GM18861 (cell line): ENCODE results near the gene RFK.
"Not testable (repeated sequence)": the region's sequence is repeated elsewhere in the genome, so short reads cannot be mapped to it uniquely, and the experiment has no call there.

Experiments
- ATAC-seq: cut with Tn5 transposase; IDR thresholded peaks from one replicate; pipeline ENCODE4 v1.9.1; 2021; ENCODE audit not compliant: unreplicated experiment

The RFK gene

DNA sequence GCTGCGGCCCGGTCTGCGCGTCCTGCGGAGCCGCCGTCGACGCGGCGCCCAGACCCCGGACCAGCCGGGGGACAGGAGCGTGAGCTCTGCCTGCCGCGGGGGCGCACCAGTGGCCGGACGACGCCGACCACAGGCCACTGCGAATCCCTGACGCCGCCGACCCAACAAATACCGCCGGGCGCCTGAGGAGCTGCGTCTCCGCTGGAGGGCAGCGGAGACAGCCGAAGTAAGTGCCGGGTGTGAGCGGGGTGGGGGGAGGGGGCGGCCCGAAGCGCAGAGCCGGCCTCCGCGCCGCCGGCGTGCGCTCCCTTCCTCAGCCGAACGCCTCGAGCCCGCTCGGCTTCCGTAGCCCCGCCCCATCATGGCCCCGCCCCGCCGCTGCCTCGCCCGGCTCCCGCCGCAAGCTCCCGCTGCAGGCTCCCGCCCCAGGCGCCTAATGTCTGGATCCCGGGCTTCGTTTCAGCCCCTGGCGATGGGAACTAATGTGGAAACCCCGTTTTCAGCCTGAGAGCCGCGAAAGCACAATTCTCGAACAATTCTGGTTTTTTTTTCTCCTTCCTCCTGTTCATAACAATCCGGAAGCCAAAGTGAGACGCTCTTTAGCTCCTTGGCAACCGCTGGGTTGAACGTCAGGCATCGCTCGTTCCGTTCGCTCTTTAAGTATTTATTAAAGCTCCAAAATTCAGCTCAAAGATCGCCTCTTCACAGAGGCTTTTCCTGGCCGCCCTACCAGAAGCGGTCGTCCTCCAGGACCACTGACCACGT is at the start of gene RFK:
Gene RFK, minus strand, starts transcription at position 232 of the 765 bp plus-strand sequence. CDS start 255 bp downstream, outside the sequence.
- peak; percentile 60 for ATAC-seq

- ATAC-seq, result no peak
Observed at GRCh38 chr9:76443887-76444286, 49.7 kb upstream of the RFK start.

- peak; percentile 57 for ATAC-seq
Observed at GRCh38 chr9:76441551-76442322, 47.5 kb upstream of the RFK start.

DNA sequence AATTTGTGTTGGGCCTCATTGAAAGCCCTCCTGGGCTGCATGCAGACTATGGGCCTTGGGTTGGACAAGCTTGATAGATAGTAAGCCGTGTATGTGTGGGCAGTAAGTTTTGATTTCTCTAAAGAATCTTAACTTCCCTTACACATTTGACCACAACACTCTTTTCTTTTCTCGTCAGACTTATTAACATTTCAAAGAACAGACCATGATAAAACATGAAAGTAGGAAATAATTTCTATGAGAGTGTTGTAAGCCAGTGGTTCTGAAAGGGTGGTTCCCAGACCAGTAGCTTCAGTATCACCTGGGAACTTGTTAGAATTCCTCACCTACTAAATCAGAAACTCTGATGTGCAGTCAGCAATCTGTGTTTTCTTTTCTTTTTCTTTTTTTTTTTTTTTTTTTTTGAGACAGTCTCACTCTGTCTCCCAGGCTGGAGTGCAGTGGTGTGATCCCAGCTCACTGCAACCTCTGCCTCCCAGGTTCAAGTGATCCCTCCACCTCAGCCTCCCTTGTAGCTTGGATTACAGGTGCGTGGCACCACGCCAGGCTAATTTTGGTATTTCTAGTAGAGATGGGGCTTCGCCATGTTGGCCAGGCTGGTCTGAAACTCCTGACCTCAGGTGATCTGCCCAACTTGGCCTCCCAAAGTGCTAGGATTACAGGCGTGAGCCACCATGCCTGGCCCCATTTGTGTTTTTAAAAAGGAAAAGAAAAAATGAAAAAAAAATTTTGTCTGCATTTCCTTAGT is 44.8 kb upstream of the RFK start:
- peak; percentile 63 for ATAC-seq

GRCh38 chr9:76437017-76437699 is 42.9 kb upstream of the RFK start:
- ATAC-seq, result not testable (repeated sequence)

- ATAC-seq, result not testable (repeated sequence)
Observed at GRCh38 chr9:76434897-76435296, 40.7 kb upstream of the RFK start.

DNA sequence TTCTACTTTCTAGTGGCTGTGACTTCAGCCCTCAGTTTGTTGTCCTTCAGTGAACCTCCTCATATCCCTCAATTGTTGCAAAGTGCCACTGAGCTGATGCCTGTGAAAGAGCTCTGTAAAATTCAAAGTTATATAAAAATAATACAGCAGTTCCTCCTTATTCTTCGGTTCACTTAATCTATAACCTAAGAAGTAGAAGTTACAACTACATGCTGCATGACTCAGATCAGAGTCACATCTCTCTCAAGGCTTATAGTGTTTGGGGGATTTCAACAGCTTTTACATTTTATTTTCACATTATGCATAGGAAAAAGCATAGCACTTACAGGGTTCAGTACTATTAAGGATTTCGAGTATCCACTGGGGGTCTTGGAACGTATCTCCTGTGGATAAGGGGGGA is 39.6 kb upstream of the RFK start:
- ATAC-seq, result no peak

- no peak for ATAC-seq
Observed at GRCh38 chr9:76433406-76433805, 39.2 kb upstream of the RFK start.

DNA sequence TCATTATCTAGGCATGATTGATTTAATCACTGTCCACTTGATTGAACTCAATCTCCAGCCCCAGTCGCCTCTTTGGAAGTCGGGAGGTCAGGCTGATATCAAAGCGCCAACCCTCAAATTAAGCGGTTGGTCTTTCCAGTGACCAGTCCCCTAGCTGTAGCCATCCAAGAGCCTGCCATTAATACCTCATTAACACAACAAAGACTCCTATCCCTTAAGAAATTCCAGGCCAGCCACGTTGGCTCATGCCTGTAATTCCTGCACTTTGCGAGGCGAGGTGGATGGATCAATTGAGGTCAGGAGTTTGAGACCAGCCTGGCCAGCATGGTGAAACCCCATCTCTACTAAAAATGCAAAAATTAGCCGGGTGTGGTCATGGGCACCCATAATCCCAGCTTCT is 37.4 kb upstream of the RFK start:
- ATAC-seq, result no peak

DNA sequence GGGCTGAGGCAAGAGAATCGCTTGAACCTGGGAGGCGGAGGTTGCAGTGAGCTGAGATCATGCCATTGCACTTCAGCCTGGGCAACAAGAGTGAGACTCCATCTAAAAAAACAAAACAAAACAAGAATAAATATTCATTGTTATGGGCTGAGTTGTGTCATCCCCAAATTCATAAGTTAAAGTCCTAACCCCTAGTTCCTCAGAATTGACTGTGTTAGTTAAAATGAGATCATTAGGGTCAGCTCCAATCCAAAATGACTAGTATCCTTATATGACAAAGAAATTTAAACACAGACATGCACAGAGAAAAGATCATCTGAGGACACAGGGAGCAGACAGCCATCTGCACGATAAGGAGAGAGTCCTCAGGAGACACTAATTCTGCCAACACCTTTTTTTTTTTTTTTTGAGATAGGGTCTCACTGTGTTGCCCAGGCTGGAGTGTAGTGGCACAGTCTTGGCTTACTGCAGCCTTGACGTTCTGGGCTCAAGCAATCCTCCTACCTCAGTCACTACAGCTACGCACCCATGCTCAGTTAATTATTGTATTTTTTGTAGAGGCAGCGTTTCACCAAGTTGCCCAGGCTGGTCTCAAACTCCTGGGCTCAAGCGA is 32.7 kb upstream of the RFK start:
- no peak for ATAC-seq

DNA sequence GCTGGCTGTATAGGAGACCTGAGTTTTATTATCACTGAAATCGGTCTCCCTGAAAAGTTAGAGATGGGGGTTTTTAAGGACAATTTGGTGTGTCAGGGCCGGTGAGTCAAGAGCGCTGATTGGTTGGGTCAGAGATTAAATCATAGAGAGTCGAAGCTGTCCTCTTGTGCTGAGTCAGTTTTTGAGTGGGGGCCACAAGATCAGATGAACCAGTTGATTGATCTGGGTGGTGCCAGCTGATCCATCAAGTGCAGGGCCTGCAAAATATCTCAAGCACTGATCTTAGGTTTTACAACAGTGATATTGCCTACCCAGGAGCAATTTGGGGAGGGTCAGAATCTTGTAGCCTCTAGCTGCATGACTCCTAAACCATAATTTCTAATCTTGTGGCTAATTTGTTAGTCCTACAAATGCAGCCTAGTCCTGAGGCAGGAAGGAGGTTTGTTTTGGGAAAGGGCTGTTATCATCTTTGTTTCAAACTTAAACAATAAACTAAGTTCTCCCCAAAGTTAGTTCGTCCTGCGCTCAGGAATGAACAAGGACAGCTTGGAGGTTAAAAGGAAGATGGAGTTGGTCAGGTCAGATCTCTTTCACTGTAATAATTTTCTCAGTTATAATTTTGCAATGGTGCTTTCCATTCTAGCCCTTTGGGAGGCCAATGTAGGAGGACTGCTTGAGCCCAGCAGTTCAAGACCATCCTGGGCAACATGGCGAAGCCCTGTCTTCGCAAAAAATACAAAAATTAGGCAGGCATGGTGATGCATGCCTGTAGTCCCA is 31.6 kb upstream of the RFK start:
- no peak for ATAC-seq

- no peak for ATAC-seq
Observed at GRCh38 chr9:76424491-76424890, 30.3 kb upstream of the RFK start.

GRCh38 chr9:76423216-76424177 is 29.3 kb upstream of the RFK start:
- no peak for ATAC-seq

DNA sequence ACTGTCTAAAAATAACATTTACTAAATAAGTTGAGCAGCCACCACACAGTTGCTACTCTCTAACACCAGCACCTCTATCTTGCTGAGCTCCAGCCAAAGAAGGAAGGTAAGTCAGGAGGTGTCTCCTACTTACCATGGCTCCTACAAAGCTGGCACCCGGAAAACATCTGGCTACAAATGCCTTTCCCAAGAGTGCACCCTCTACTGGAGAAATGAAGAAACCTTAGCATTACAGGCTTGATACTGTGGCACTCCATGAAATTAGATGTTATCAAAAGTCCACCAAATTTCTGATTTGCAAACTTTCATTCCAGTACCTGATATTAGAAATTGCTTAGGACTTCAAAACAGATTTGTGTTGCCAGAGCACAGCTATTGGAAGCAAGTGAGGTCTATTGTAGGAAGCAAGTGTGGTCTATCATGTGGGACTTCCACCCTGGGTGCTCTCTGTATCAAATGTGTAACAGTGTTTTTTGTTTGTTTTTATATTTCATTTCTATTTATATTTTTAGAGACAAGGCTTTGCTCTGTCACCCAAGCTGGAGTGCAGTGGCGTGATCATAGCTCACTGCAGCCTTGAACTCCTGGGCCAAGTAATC is 25.7 kb upstream of the RFK start:
- no peak for ATAC-seq

DNA sequence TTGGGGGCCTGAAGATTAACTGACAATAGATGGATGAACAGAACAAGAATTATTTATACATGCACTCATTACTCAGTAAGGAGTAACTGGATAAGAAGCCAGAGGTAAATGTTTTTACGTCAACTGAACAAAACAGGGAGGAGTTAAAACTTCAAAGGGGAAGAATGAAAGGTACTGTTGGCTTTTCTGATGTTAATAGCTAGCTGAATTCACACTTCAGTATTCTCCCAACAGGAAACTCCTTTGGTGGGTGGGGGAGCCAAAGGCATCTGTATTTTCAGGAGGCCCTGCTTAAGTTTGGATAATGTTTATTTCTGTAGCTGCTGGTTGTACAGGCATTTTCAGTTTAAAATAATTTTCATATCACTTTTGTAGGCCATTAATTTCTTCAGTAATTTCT is 23.2 kb upstream of the RFK start:
- no peak for ATAC-seq

- no peak for ATAC-seq
Observed at GRCh38 chr9:76415731-76416130, 21.5 kb upstream of the RFK start.

DNA sequence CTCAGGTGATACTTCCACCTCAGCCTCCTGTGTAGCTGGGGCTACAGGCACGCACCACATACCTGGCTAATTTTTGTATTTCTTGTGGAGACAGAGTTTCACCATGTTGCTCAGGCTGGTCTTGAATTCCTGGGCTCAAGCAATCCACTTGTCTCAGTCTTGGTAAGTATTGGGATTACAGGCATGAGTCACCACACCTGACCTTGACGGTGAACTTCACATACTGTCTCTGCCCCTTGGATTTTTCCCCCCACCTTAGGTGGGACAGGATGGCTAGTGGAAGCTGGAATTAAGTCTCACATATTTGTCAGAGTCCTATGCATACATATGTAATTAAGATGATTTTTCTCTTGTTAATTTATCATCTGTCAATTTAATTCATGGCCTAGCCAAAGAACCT is 20.9 kb upstream of the RFK start:
- no peak for ATAC-seq

- ATAC-seq, result peak; percentile 84
Observed at GRCh38 chr9:76414661-76415060, 20.4 kb upstream of the RFK start.
